Activated gamma-delta T cell (primary cell): ENCODE data around the gene CCDC86.

Source experiments
- DNase-seq: peaks from one replicate; lab custom pipeline; 2025; lab: John Stamatoyannopoulos, UW

The CCDC86 gene

DNA sequence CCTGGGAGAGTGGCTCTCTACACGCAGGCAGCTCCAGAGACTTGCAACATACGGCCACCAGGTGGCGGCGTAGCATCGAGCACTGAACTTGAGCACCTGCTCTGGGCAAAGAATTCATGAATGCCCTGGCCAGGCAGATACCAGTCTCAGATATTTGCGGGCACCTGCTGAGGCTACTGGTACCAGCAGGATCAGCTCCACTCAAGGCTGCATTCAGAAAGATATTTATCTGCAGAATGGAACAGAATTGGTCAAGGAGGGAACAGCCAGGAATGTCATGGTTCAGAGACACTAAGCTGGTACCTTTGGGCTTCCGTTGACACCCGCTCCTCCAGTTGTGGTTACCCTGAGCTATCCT is 10.8 kb upstream of the CCDC86 start:
- DNase-seq: peak; percentile 21

DNA sequence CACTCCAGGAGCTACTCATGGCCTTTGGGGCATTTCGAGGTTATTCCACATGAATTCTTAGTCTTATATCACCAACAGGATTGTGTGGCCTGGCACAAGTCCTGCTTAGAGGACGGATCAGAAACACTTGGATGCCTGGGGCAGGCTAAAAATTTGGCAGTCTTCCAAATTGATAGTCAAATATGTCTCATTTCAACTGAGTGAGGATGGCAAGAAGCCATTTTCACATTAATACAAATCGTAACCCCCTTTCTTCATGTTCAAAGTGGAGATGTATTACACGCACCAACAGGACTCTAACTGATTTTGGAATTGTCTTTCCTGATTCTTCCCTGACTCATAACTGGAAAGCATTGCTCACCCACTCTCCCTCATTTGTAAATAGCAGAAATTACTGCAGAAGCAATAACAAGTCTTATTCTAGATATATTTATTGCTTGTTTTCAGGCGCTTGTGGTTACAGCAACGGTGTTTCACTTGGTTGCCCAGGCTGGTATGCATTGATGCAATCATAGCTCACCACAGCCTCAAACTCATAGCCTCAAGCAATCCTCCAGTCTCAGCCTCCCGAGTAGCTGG is 10.3 kb upstream of the CCDC86 start:
- DNase-seq: no peak

DNA sequence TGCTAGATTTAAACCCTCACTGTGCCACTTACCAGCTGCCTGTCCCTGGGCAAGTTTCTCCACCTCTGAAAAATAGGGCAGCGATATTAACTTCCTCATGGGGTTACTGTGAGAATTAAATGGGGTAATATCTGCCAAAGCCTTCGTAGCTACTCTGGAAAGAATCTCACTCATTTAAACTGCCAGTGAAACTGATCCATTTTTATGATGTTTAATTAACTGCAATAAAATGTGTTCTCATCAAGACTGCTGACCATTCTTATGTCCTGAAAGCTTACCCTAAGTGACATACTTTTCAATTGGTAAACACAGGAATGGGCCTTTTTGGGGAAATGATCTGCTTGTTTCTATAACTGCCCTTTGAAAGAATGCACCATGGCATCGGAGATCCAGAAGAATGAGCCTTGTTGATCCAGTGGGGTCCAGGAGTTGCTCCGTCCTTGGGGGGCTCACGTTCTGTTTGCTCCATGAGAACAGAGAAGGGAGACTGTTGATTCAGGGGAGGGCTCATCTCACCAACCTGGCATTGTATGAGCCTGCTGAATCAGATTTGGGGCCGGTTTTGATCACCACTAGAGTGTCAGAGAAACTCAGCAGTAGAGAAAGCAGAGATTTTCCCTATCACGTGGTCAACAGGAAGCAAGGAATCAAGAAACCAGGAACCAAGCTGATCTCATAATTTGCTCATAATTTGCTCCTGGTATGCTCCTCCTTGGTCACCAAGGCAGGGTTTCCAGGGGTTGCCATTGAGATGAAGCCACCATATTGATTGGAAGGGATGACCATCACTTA is 7.0 kb upstream of the CCDC86 start:
- DNase-seq: no peak

DNA sequence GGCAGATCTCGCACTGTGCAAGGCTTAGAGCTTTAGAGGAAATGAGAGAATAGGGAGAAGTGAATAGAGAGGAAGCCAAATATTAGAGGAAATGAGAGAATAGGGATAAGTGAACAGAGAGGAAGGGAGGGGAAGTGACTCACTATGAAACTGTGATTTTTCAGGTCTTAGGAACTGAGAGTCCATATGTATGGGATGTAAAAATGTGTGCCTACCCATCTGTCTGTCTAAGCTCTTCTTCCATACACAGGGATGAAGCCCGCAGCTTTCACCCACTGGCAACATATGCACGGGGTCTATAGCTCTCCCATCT is 6.4 kb upstream of the CCDC86 start:
- no peak for DNase-seq

DNA sequence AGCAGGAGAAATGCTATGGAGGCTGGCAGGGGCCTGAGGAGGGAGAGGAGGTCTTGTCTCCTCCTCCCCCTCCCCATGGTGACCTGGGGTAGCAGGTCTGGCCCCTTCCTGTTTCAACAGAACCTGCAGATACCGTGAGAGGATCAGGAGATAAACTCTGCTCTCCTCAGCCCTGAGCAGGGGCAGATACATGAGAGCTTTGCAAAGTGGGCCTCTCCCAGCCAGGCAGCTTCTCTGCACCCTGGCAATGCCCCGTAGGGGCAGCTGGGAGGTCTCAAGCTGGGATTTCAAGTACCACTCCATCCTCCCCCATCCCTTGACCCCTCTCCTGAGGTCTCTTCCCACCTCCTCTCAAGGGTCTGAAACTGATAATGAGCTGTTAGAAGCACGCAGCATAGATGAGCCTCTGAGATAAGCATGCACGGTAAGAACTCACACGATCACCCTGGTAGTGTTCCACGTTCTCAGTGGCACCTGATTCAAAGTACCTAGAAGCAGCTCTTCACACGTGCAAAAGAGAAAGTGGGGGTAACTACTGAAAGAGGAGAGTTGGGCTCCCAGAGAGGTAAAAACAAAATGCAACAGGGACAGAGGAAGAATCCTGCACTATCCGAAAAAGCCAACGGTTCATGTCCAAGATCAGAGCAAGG is 4.9 kb upstream of the CCDC86 start:
- no peak for DNase-seq

DNA sequence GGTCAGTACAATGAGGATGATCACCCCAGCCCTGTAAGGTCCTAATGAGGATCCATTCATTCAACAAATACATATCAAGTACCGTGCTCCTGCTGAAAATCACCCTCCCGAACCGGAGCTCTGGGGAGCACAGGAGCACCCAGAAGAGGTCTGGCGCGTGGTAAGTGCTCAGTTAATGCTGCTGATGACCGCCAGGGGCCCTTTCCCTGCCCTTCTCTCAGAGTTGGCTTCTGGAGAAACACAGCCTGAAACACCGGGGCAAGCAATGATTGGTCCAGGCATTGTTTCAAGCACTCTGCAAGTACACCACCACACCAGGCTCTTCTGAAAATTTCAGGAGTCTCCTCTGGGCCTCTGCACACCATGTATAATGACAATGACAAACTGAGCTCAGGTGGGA is 3.8 kb upstream of the CCDC86 start:
- no peak for DNase-seq

DNA sequence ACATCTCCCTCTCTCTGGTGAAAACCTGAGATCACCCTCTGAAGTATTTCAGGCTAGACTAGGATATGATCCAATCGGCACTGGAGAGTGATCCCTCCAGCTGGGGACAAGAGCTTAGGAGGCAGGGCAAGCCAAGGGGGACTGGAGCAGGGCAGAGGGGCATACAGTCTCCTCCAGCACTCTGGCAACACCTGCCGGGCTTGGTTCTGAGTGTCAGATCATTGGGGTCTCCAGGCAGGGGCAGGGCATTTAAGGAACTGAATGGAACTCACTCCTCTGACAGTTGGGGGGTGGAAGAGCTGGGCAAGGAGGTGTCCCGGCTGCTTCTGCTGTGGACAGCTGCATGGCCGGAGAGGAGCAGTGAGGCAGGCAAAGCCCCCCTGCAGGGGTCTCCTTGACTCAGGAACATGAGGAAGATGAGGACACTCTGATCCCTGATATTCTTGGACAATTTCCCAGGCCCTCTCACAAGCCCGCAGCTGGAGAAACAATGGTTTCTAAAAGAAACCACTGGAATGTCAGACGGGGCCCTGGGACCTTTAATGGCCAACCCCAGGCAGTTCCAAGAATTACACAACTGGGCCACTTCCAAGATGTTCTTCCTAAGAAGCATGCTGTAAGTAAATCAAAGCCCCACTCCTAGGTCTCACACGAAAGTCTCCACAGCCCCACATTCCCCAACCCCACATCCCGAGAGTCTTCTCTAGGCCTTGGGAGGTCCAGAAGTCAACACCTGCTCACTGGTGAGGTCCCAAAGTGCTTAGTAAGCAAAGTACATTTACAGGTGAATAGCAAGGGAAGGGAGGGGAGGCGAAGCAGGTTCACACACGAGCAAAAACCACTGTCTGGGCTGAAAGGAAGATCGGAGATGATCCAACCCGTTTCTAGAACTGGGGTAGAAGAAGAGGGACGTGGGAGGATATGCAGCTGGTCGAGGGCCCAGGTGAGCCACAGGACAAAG is 1.2 kb upstream of the CCDC86 start:
- no peak for DNase-seq

DNA sequence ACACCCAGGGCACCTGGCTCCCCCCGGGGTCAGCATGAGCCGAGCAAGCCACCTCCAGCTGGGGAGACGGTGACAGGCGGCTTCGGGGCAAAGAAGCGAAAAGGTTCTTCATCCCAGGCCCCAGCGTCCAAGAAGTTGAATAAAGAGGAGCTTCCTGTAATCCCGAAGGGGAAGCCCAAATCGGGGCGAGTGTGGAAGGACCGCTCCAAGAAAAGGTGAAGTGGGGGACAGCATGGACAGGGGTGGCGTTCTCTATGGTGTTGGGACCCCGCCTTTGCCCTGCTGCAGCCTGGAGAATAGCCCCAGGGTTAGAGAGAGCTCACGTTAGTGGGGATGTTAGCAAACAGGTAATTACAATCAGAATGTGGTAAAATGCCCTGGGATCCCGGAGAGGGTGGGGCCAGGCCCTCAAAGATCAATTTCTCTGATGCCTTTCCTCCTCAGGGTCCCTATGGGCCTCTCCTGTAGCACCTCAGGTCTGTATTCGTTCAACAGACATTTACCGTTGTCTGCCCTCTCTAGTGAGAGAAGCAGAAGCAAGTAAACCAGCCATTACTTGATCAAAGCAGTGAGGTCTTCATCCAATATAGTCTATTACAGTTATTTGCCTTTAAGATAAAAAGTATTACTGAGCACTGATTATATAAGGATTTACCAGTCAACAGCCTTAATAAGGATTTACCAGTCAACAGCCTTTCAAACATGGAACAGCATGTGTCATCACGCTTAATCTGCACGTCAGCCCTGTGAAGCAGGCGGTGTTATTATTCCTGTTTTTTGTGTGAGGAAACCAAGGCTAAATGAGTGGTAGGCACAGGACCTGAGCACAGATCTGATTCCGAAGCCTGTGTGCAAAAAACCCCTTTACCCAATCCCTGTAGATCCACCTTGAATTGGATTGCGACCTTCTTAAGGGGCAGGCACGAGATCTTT is 1.0 kb downstream of the CCDC86 start:
- DNase-seq: no peak

DNA sequence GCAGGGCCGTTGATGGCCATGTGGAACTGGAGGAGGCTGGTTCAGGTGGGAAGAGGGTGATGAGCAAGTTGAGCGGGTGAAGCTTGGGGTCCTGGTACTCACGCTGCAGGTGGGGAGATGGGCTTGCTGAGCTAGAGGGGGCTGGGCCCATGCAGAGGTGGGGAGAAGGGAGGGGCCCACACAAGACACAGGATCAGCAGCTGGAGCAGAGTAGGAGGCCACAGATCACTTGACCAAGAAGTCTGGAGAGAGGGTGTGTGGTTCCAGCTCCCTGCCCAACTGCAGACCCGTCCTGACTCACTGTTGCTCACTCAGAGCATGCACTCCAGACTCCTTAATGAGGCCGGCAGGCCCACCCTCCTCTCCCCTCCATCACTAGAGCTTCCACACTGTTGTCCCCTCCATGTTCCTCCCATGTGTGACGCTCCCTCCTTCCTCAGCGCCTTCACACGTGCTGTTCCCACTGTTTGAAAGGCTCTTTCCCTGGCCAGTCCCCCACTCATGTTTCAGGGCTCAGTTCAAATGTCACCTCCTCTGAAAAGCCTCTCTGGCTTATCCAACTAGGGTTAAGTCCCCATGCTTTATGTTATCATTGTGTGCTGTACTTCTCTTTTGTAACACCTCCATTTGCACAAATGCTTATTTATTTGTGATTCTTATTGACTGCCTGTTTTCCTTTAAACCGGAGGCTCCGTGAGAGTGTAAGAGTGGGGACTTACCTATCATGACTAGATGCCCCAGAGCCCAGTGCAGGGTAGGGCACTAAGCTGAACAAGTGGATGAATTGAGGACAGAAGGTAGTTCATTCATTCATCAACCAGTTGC is 2.3 kb downstream of the CCDC86 start:
- no peak for DNase-seq

DNA sequence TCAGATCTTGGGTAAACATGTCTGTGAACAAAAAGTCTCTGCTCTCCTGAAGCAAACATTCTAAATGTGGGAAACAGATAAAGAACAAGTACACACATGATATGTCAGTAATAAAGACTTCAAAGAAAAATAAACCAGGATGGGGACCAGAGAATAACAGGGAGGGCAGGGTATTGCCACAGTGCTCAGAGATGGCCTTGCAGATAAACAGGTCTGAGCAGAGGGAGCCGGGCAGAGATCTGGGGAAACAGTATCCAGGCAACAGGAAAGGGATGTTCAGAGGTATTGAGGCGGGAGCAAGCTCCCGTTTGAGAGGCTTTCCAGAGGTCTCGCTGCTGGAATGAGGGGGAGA is 2.9 kb downstream of the CCDC86 start:
- no peak for DNase-seq

DNA sequence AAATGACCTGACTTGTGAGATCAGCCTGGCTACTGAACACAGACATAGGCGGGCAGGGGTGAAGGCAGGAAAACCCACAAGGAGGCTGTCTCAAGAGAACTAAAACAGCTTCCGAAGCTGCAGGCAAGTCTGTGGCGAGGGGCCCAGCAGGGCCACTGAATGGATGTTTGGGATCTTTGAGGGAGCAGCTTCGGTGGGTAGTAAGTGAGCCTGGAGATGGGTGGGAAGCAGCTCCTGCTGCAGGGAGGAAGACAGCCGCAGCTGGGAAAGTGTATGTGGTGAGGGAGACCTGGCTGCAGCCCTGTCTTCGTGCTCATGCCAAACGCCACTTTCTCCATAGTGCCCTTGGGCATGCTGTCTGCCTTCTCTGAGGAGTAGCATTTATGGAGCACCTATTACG is 3.4 kb downstream of the CCDC86 start:
- no peak for DNase-seq

DNA sequence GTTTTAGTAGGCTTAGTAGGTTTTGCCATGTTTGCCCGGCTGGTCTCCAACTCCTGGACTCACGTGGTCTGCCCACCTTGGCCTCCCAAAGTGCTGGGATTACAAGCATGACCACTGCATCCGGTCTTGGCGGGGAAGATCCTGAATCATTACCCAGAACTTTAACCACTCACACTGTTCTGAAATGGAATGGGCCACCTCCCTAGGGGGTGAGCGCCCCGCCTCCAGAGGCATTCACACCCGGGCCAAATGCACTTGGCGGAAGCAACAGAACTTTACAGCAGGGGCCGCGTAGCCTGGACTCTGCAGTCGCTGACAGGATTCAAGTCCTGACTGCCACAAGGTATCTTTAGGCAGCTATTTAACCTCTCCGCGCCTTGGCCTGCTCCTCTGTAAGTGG is 5.4 kb downstream of the CCDC86 start:
- DNase-seq: no peak

DNA sequence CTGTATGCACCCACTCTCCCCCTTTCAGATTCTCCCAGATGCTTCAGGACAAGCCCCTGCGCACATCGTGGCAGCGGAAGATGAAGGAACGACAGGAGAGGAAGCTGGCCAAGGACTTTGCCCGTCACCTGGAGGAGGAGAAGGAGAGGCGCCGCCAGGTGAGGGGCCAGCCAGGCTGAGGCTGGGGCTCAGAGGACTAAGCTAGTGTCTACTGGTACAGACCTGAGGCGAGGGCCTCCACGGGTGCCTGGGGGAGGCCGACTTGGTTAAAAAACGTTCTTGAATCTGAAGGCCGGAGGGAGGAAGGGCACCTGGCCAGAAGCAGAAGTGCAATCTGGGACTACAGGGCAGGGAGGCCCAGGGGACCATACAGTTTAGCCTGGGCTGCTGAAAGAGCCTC is 6.0 kb downstream of the CCDC86 start:
- no peak for DNase-seq

DNA sequence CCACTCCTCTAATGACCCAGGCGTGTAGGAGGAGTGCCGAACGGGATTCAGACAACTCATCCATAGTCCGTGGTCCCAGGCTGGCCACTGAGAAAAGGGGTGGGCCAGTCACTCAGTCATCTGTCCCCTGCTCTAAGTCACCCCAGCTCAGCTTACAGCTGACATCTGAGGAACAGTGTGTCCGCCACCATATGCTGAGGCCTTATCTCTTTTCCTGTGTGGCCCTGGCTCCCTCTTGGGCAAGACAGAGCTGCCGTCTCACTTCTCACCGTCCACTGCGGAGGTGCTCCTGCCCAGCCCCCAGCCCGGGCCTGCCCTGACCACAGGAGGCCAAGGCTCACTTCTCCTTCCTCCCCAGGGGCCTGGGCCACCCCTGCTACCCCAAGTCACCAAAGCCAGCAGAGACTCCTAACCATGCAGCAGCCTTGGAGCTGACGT is 6.8 kb downstream of the CCDC86 start:
- no peak for DNase-seq

DNA sequence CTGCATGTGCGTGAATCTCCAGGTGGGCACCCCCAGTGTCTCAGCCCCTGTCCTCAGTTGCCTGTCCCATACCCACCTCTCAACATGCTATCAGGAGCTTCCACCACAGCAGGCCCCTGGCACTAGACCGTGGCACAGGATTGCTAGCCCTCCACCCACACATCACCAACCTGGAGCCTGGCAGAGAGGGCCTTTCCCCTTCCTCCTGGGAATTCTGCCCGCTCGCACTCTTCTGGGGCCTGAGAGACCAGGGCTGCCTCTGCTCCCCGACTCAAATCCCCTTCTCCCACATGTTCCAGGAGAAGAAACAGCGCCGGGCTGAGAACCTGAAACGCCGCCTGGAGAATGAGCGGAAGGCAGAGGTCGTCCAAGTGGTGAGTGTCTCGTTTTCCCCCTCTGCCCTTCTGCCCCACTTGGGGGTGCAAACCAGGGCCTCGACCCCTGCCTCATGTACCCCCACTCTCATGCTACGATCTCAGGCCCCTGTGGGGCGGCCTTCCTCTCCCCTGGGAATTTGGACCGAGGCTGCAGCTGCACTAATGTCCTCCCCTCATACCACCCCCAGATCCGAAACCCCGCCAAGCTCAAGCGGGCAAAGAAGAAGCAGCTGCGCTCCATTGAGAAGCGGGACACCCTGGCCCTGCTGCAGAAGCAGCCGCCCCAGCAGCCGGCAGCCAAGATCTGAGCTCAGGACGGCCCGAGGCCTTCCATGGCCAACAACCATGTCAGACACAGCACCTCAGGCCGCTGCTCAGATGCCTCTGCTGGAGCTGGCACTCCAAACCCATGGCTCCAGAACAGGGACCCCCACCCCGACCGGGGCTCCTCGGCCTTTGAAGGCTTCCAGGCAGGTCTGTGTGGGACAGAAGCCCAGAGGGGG is 8.0 kb downstream of the CCDC86 start:
- no peak for DNase-seq

DNA sequence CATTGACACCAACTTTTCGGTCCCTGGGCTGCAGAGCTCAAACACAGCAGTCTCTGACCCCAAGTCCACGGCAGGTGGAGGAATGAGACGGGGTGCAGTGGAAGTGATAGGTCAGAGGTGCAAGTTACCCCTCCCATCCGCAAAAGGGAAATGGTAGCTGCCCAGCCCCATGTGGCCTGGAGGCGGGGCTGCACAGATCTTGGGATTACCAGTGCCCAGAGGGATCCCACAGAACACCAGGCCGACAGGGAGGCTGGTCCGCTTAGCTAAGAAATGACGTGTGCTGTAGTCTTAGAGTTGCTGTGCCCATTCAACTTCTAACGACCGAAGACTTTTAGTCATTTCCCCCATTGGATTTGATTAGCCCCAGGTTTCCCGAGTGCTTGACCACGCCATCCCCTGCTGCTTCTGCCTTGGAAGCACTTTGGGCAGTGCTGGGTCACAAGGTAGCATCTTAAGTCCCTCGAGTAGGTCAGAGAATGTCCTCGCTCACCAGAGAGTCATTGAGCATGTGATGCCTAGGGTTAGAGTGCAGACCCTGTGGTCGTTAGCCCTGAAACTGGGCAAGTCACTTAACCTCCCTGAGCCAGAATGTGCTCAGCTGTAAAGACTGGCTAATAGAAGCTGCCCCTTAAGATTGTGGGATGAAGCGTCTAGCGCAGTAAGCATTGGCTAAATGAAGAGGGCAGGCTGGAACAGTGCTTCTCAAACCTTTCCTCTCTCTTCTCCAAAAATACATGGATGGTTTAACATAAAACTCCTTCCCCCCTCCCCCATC is 9.6 kb downstream of the CCDC86 start:
- DNase-seq: no peak

DNA sequence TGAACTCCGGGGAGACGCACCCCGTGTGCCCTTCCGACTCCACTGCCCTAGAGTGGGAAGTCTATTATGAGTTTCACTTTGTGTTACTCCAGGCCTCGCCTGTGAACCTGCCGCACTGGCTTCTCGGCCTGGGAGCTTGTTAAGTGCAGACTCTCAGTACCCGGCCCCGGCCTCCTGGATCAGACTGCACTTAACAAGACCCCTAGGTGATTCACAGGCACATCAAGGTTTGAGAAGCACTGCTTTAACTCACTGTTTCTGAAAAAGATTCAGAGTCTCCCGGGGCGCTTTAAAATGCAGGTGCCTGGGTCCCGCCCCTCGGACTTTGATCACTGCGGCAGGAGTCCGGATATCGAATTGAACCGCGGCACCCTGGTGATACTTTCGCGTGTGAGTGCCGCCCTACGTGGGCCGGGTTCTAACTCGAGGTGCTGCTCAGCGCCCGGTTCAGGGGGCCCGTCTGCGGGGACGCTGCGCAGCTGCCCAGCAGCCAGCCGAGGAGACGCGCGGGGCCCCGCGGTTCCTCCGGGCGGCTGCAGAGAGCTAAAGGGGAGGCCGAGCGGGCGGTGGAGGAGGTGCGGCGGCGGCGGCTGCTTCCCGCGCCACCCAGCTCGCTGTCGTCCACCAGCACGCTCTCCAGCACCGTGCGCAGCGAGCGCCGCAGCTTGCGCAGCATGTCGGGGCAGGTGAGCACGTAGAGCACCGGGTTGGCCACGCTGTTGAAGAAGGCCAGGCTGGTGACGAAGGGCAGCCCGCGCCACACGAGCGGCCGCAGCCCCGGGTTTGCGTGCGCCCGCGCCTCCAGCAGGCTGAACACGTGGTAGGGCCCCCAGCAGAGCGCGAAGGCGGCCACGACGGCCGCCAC is 10.4 kb downstream of the CCDC86 start:
- no peak for DNase-seq
